Adrenal gland (tissue), 5 donors: ENCODE data around the gene ZNF319.

Source experiments
- POLR2A ChIP-seq, 2 donors: fragments of 450-650 bp; IDR thresholded peaks; one replicate each; pipeline ENCODE4 v1.6.1; 2017; ENCODE audit warnings: antibody characterized with exemption in 2 of 2, mild to moderate bottlenecking in 2 of 2, moderate library complexity in 1 of 2
- TF ChIP-seq, protein P1 (sequence below), 6 experiments: fragments of 450-650 bp in 4 of 6; fragments of 200-600 bp in 2 of 6; sonication (generic) in 1 of 6; IDR thresholded peaks; 1 replicate in 5 of 6; 2 replicates in 1 of 6; pipeline versions ENCODE4 v1.5.1 to v1.8.0; 2016 to 2021; ENCODE audit warnings: antibody characterized with exemption in 6 of 6, mild to moderate bottlenecking in 2 of 6, moderate library complexity in 1 of 6
- donor health status: DM: no; HTN: no; CAD: no.

GRCh38 chr16:58031016-58031800 lies 30.7 kb upstream of the ZNF319 start:
- TF ChIP-seq, protein P1, sequence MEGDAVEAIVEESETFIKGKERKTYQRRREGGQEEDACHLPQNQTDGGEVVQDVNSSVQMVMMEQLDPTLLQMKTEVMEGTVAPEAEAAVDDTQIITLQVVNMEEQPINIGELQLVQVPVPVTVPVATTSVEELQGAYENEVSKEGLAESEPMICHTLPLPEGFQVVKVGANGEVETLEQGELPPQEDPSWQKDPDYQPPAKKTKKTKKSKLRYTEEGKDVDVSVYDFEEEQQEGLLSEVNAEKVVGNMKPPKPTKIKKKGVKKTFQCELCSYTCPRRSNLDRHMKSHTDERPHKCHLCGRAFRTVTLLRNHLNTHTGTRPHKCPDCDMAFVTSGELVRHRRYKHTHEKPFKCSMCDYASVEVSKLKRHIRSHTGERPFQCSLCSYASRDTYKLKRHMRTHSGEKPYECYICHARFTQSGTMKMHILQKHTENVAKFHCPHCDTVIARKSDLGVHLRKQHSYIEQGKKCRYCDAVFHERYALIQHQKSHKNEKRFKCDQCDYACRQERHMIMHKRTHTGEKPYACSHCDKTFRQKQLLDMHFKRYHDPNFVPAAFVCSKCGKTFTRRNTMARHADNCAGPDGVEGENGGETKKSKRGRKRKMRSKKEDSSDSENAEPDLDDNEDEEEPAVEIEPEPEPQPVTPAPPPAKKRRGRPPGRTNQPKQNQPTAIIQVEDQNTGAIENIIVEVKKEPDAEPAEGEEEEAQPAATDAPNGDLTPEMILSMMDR (IDR thresholded peaks at IDR 0.05): no peak
- no peak for TF ChIP-seq POLR2A (IDR thresholded peaks at IDR 0.05)
